GM12873 (cell line): Measurements from ENCODE around the gene EVI5.

Source experiments
- CTCF ChIP-seq: IDR thresholded peaks from 2 replicates; pipeline ENCODE4 v1.5.1; 2012; ENCODE audit warnings: low read depth, mild to moderate bottlenecking, moderate library complexity, low read length, control low read depth; ENCODE audit not compliant: insufficient read depth; ENCODE audit errors: missing control alignments

Gene EVI5

GRCh38 chr1:92822879-92823278 is 38.0 kb upstream of the EVI5 start:
- TF ChIP-seq CTCF, result no peak

DNA sequence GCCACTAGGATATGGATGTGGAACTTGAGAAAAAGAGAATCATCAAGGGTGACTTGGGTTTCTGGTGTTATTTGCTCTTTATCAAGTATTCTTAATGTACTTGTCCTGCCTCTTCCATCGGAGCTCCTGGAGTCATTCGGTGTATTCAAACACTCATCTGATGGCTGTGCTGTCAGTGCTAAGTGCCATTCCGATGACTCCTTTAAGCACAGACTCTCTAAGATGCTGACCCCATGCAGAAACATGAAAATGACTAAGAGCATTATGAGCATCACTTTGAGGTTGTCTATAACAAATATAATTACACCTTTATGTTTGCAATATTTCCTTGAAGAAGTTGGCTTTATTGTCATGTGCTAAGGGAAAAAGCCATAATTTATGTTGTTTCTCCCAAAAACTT is 35.6 kb upstream of the EVI5 start:
- no peak for TF ChIP-seq CTCF

- no peak for TF ChIP-seq CTCF
Measured at GRCh38 chr1:92820024-92820423, 35.1 kb upstream of the EVI5 start.

DNA sequence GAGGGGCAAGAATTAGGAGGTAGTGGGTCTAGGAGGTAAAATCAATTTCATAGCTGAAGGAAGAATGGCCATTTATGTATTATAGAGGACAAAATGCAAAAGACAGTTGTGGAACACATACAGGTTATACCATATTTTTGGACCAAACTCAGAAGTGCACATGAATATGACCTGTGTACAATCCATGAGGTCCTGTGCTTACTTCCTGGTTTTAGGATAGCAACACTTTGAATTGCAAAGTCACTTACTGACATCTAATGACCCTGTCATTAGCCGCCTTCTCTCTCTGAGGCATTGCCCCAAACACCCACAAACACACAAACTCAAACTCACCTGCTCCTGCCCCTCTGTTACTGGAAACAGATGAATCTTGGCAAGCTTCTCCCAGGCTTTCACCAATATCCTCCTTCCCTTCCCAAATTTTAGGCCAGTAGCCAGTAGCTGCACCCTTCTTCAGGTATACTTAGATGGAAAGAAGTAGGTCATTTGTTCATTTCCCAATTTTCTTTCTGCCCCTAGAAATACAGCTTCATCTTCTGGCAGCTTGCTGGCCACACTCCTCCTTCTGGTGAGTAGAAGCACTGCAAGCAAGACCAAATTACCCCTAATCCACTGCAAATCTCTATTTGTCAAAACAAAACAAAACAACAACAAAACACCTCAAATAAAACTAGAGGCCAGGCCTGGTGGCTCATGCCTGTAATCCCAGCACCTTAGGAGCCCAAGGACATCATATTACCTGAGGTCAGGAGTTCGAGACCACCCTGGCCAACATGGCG is 33.3 kb upstream of the EVI5 start:
- peak; percentile 79 for TF ChIP-seq CTCF

DNA sequence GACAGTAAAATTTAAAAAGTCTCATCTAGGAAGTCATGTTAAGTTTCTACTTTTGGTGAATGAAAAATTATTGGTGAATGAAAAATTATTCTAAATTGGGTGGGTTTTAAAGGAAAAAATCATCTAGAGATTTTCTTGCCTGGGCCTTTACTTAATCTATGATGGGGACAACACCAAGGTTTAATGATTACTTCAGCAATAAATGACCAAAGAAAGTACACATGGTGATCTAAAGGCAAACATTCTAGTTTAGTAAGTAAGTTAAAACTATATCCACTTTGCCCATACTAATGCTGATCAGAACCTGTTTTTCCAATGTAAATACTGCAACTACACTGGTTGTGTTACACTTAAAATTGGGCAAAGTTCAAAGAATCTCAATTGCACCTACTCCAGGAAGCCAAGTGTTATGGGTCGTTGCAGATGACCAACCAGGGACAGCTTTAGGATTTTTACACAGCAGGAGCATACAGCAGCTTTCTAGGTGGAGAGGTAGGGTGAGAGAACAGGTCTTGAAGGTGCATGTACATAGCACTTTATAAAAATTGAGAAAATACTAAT is 32.3 kb upstream of the EVI5 start:
- TF ChIP-seq CTCF, result no peak

GRCh38 chr1:92816732-92817131 is 31.8 kb upstream of the EVI5 start:
- no peak for TF ChIP-seq CTCF

- TF ChIP-seq CTCF, result no peak
Measured at GRCh38 chr1:92808381-92808780, 23.5 kb upstream of the EVI5 start.
